GM12878 (cell line): ENCODE data around the gene AKR1B1.

Experiments used
- FOXK2 ChIP-seq: fragments of 450-650 bp; IDR thresholded peaks from 2 replicates; pipeline ENCODE4 v1.6.1; 2017; ENCODE audit warnings: mild to moderate bottlenecking, moderate library complexity
- RAD21 ChIP-seq: IDR thresholded peaks from 2 replicates; pipeline ENCODE4 v1.6.1; 2011; ENCODE audit warnings: mild to moderate bottlenecking, low read depth, low read length, moderate library complexity; ENCODE audit not compliant: insufficient read depth
- RAD51 ChIP-seq: fragments of 450-650 bp; IDR thresholded peaks from 2 replicates; pipeline ENCODE4 v1.6.1; 2016; ENCODE audit warnings: moderate library complexity, mild to moderate bottlenecking, inconsistent platforms
- SP1 ChIP-seq: IDR thresholded peaks from one replicate; pipeline ENCODE4 v1.6.1; 2011; ENCODE audit warnings: low read depth, low read length
- TAF1 ChIP-seq: IDR thresholded peaks from 2 replicates; pipeline ENCODE4 v1.6.1; 2011; ENCODE audit warnings: mild to moderate bottlenecking, low read depth, low read length, borderline replicate concordance
- ZNF217 ChIP-seq: fragments of 450-650 bp; IDR thresholded peaks from 2 replicates; pipeline ENCODE4 v1.6.1; 2017; ENCODE audit warnings: antibody characterized with exemption, mild to moderate bottlenecking
- ZZZ3 ChIP-seq: IDR thresholded peaks from 2 replicates; pipeline ENCODE4 v1.6.1; 2011; ENCODE audit warnings: low read depth; ENCODE audit not compliant: control insufficient read depth, insufficient read length
- TF ChIP-seq, protein P1 (sequence below), 3 experiments: IDR thresholded peaks in 2 of 3; conservative IDR thresholded peaks in 1 of 3; 2 replicates each; pipeline ENCODE4 v1.5.1; 2011; ENCODE audit warnings: low read depth in 3 of 3, low read length in 3 of 3, mild to moderate bottlenecking in 3 of 3, control low read depth in 2 of 3, moderate library complexity in 2 of 3, inconsistent platforms in 1 of 3, mixed read lengths in 1 of 3; ENCODE audit not compliant: control insufficient read depth in 2 of 3, insufficient read depth in 1 of 3; ENCODE audit errors: extremely low read depth in 1 of 3

DNA sequence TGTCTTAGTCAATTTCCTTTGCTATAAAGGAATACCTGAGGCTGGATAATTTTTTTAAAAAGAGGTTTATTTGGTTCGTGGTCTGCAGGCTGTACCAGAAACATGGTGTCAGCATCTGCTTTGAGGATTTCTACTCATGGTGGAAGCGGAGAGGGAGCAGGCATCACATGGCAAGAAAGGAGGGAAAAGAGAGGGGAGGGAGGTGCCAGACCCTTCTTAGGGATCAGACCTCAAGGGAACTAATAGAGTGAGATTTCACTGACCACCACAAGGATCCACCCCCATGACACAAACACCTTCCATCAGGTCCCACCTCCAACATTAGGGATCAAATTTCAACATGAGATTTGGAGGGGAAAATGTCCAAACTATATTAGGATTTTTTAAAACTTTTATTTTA is 41.5 kb upstream of the AKR1B1 start:
- no peak for TF ChIP-seq SP1
- no peak for TF ChIP-seq ZZZ3
- no peak for TF ChIP-seq RAD21
- TF ChIP-seq FOXK2 = no peak
- TF ChIP-seq, protein P1, sequence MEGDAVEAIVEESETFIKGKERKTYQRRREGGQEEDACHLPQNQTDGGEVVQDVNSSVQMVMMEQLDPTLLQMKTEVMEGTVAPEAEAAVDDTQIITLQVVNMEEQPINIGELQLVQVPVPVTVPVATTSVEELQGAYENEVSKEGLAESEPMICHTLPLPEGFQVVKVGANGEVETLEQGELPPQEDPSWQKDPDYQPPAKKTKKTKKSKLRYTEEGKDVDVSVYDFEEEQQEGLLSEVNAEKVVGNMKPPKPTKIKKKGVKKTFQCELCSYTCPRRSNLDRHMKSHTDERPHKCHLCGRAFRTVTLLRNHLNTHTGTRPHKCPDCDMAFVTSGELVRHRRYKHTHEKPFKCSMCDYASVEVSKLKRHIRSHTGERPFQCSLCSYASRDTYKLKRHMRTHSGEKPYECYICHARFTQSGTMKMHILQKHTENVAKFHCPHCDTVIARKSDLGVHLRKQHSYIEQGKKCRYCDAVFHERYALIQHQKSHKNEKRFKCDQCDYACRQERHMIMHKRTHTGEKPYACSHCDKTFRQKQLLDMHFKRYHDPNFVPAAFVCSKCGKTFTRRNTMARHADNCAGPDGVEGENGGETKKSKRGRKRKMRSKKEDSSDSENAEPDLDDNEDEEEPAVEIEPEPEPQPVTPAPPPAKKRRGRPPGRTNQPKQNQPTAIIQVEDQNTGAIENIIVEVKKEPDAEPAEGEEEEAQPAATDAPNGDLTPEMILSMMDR (IDR thresholded peaks at IDR 0.05 in 2 of 3, conservative IDR thresholded peaks at IDR 0.05 in 1 of 3; ENCODE audit: control insufficient read depth in 2 of 3, extremely low read depth in 1 of 3, insufficient read depth in 1 of 3, low read depth in 3 of 3, low read length in 3 of 3) = no peak
- no peak for TF ChIP-seq ZNF217
- no peak for TF ChIP-seq RAD51
- no peak for TF ChIP-seq TAF1
